ENCODE results near the gene ZNF219. TPM values are rescaled to one million over a fixed set of nuclear protein-coding genes. Genes with fewer than 3 reads are reported as not detected.
"Not testable (repeated sequence)": the region's sequence is repeated elsewhere in the genome, so short reads cannot be mapped to it uniquely, and the experiment has no call there.

The ZNF219 gene
- polyA plus RNA-seq, 3 donors = 21.5 to 23.4 (median 22.3) TPM

- DNase-seq (ENCODE audit: low read depth in 3 of 3, low spot score in 2 of 3) = no peak
Observed at GRCh38 chr14:21049271-21049673, 49.2 kb downstream of the ZNF219 start.

- no peak for DNase-seq (ENCODE audit: low read depth in 3 of 3, low spot score in 2 of 3)
Observed at GRCh38 chr14:21048638-21049037, 49.8 kb downstream of the ZNF219 start.

GRCh38 chr14:21047378-21047781 lies 51.1 kb downstream of the ZNF219 start:
- no peak for DNase-seq (ENCODE audit: low read depth in 3 of 3, low spot score in 2 of 3)

GRCh38 chr14:21043974-21044618 lies 54.4 kb downstream of the ZNF219 start:
- DNase-seq (ENCODE audit: low read depth in 3 of 3, low spot score in 2 of 3) = no peak

GRCh38 chr14:21043387-21043973 lies 55.0 kb downstream of the ZNF219 start:
- no peak for DNase-seq (ENCODE audit: low read depth in 3 of 3, low spot score in 2 of 3)

GRCh38 chr14:21042918-21043317 lies 55.5 kb downstream of the ZNF219 start:
- no peak for DNase-seq (ENCODE audit: low read depth in 3 of 3, low spot score in 2 of 3)

GRCh38 chr14:21041676-21042433 lies 56.6 kb downstream of the ZNF219 start, which contains the start of gene RNASE7:
TSS of gene RNASE7 (plus strand) at chr14:21042362. CDS start at chr14:21042993, 631 bp downstream.
- no peak for DNase-seq (ENCODE audit: low read depth in 3 of 3, low spot score in 2 of 3)

- not testable (repeated sequence) for DNase-seq (ENCODE audit: low read depth in 3 of 3, low spot score in 2 of 3)
Observed at GRCh38 chr14:21040941-21041340, 57.5 kb downstream of the ZNF219 start.

GRCh38 chr14:21040370-21040925 lies 58.0 kb downstream of the ZNF219 start:
- DNase-seq (ENCODE audit: low read depth in 3 of 3, low spot score in 2 of 3) = no peak

Other genes starting within 250 kb of the ZNF219 start
- gene RNASE3, start 207.3 kb downstream of the ZNF219 start, polyA plus RNA-seq (ENCODE audit: insufficient read length in 3 of 3) = 1 to 10 TPM in 1 of 3 donors, under 1 TPM in 1, not detected in 1; 0.44 to 1.1 TPM
- 1 to 10 TPM in 1 of 3 donors, under 1 TPM in 2; 0.86 to 1.9 (median 0.89) TPM for gene RNASE2, start 143.2 kb downstream of the ZNF219 start, polyA plus RNA-seq (ENCODE audit: insufficient read length in 3 of 3)
- gene METTL17, start 108.7 kb downstream of the ZNF219 start, polyA plus RNA-seq (ENCODE audit: insufficient read length in 3 of 3) = 10 to 100 TPM; 79.7 to 89.7 (median 89.3) TPM
- 1 to 10 TPM; 1.3 to 3.0 (median 2.5) TPM for gene SLC39A2, start 99.4 kb downstream of the ZNF219 start, polyA plus RNA-seq (ENCODE audit: insufficient read length in 3 of 3)
- 100 to 1,000 TPM; 157 to 174 (median 164) TPM for gene NDRG2, start 73.6 kb downstream of the ZNF219 start, polyA plus RNA-seq (ENCODE audit: insufficient read length in 3 of 3)
- 1 to 10 TPM; 3.0 to 4.3 (median 3.7) TPM for gene TPPP2, start 68.4 kb downstream of the ZNF219 start, polyA plus RNA-seq (ENCODE audit: insufficient read length in 3 of 3)
- gene RNASE13, start 63.8 kb downstream of the ZNF219 start, polyA plus RNA-seq (ENCODE audit: insufficient read length in 3 of 3) = under 1 TPM; 0.36 to 0.51 (median 0.38) TPM
- under 1 TPM; 0.67 to 0.96 (median 0.74) TPM for gene RNASE7, start 56.3 kb downstream of the ZNF219 start, polyA plus RNA-seq (ENCODE audit: insufficient read length in 3 of 3)
- not detected for gene RNASE8, start 40.8 kb downstream of the ZNF219 start, polyA plus RNA-seq (ENCODE audit: insufficient read length in 3 of 3)
- 10 to 100 TPM; 69.3 to 71.9 (median 70.0) TPM for gene ARHGEF40, start 28.4 kb downstream of the ZNF219 start, polyA plus RNA-seq (ENCODE audit: insufficient read length in 3 of 3)
- gene TMEM253, start 2.4 kb upstream of the ZNF219 start, polyA plus RNA-seq (ENCODE audit: insufficient read length in 3 of 3) = 1 to 10 TPM in 2 of 3 donors, under 1 TPM in 1; 0.83 to 1.7 (median 1.0) TPM
- gene OR5AU1, start 57.4 kb upstream of the ZNF219 start, polyA plus RNA-seq (ENCODE audit: insufficient read length in 3 of 3) = not detected
- 1,000 to 10,000 TPM; 1,019 to 1,090 (median 1,089) TPM for gene HNRNPC, start 170.8 kb upstream of the ZNF219 start, polyA plus RNA-seq (ENCODE audit: insufficient read length in 3 of 3)
- gene RPGRIP1, start 181.4 kb upstream of the ZNF219 start, polyA plus RNA-seq (ENCODE audit: insufficient read length in 3 of 3) = under 1 TPM; 0.39 to 0.65 (median 0.47) TPM